ENCODE results near the gene RPGRIP1. TPM values are rescaled to one million over a fixed set of nuclear protein-coding genes. Genes with fewer than 3 reads are reported as not detected.
"Not testable (repeated sequence)": the region's sequence is repeated elsewhere in the genome, so short reads cannot be mapped to it uniquely, and the experiment has no call there.

RPGRIP1 gene
- total RNA-seq, 1 donor = under 0.01 TPM

DNA sequence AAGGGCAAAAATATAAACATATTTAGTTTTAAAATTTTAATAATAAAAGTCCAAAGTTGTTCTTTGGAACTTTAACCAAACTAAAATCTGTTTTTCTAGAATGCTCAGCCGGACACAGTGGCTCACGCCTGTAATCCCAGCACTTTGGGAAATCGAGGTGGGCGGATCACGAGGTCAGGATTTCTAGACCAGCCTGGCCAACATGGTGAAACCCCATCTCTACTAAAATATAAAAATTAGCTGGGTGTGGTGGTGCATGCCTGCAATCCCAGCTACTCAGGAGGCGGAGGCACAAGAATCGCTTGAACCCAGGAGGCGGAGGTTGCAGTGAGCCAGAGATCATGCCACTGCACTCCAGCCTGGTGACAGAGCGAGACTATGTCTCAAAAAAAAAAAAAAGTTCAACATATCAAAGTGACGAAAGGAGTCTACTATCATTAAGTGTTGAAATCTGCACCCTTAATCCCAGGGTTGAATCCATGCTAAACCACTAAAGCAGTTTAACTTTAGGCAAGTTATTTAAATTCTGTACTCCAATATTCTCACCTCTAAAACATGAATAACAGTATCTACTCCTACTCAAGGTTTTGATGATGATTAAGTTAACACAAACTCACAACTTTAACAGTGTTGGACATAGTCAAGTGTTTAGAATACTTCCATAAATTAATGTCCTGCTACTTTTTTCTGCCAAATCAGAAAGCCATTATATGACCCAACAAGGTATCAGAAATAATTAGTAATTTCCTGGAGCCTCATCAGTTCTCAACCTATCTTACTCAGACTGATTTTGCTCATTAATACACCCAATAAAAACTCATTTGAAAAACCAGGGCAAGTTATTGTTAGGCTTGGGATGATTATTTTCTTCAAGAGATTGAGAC, 21.6 kb upstream of the RPGRIP1 start:
- DNase-seq (ENCODE audit: low read depth in 2 of 3, low spot score in 2 of 3) = no peak

DNA sequence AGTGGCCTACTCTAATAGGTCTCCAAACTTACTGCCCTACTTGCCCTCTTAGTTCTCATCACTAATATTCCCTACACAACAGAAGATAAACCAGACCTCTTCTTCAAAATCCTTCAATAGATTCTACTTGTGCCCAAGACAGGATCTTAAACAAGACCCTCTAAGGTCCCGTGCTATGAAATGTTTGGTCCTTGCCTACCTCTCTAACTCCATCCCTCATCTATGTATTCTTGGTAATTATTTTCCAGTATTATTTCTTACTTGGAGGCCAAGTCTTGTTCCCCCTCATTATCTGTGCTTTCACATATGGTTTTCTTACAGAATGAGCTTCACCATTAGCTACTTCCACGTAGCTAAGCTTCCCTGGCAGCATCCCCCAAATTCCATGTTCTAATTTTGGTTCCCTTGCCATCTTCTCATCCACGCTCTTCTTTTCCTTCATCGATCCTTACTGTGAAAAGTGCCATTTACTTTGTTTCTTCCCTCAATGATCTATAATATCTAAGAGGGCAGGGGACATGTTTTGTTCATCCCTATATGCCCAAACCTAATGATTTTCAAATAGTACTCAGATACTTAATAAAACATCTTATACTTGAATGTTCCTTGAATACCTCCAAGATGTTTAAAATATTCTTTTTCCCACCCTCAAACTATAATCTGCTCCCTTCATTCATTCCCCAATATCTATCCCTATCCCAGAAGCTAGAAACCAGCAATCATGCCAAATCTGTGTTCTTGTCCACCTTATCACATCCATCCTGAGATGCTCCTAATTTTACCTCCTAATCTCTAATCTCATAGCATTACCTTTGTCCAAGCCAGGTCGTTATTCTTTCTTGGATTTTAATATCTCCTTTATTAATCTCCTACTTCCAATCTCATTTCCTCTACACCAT, 20.7 kb upstream of the RPGRIP1 start:
- DNase-seq (ENCODE audit: low read depth in 2 of 3, low spot score in 2 of 3) = no peak

DNA sequence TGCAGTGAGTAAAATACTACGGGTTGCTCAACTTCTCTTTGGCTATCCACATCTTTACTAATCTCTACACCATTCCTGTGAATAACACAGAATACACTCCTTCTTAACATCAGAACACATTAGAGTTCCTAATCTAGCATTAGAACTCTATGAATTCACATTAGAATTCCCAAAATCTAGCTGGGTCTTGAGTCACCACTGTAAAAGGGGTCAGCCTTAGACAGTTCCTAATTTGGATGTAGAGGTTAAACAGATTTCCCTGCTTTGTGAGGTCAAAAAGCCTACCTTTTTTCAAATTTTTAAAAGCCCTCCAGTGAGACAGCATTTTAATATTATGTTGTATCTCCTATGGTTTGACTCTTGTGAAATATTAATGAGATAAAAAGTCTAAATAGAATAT, 18.1 kb upstream of the RPGRIP1 start:
- no peak for DNase-seq (ENCODE audit: low read depth in 2 of 3, low spot score in 2 of 3)

DNA sequence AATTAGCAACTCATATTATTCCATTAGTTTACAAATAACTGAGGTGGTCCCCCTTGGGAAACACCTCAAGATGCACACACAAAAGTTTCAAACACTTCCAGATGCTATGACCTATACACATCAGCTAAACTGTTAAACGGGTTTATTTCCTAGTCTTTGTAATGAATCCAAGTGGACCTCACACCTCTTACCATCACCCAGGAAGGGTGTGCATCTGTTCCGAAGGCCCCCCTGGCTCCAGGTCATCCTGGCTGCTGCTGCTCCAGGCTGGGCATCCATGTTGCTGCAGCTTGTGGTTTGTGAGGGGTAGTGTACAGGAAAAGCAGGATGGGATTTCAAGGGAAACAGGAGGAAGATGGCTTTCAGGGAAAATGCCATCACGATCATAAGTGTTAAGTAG, 17.5 kb upstream of the RPGRIP1 start:
- no peak for DNase-seq (ENCODE audit: low read depth in 2 of 3, low spot score in 2 of 3)

DNA sequence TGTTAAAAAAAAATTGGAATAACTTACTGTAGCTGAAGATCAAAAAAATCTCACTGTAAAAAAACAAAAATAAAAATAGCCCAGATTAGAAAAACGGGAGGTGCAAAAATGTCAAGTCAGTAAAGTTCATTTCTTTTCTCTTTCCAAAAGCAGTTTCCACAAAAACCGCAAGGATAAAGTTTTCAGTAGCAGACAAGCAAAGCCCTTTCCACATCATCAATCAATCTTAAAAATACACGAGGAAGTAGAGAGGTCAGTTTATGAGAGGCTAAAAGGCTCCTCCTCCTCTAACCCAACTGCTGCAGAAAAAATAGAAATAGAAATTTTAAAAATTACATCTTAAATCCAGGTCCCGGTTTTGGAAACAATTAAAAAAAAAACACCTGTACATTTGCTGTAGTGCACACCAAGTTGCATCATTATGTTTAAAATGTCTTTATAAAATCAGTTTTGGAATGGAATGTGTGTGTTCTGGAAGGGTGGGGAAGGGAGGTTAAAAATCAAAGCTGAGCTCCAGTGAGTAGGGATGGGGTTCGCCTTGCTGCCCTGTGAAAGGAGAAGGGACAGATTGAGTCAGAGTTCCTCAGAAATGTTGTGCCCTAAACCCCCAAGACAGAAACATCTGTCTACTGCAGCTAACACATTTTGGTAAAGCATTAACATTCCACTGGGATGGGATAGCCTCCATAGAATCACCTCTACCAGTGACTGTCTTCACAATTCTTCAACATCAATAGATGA, 16.4 kb upstream of the RPGRIP1 start:
- DNase-seq (ENCODE audit: low read depth in 2 of 3, low spot score in 2 of 3) = peak in 2 of 3 donors; percentile 29 to 68

DNA sequence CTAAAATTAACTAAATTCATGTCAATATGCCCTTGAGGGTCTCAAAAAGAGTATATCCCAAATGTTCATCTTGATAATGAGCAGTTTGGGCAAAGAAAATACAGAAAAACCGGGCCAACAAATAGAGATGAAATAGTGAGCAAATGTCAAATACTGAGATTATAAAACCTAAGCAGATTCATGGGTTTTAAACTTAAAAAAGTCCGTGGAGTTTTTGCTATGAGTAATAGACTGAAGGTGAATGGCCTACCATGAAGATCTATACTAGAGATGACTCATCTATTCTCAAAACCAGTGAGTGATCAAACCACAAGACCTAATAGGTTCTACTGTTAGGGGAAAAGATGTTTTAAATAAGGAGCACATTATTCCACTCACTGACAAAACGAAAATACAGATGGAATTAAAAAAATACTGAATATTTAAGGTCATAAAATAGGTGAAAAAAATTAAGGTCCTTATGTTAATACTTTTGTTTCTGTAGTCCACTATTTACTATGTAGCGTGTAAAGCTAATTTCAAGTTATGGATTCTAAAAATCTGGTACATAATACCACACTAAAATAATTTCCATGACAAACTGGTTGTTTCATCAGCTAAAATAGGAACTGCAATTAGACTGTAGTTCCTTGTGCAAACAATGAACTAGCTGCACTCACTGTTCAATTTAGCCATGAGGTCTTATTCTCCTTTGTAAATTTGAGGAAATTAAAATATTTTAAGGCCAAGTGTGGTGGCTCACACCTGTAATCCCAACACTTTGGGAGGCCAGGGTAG, 15.7 kb upstream of the RPGRIP1 start:
- DNase-seq (ENCODE audit: low read depth in 2 of 3, low spot score in 2 of 3) = peak in 2 of 3 donors; percentile 30 to 31

DNA sequence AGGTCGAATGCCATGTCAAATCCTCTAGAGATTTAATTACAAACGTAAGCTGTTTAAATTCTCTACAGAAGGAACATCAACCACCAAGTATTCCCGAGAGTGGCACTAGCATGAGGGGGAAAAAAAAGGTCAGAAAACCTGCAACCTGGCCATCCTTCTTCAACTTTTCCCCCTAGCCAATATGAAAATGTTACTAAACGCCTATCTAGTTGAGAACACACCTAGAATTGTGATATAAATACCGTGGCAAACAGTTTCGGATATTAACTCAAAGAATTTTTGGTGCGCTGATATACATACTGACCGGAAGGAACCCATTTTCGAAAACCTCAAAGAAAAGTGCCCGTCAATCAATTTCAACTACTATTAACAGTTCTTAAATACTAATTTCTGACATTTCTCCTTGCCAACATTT, 12.4 kb upstream of the RPGRIP1 start:
- DNase-seq (ENCODE audit: low read depth in 2 of 3, low spot score in 2 of 3) = no peak

DNA sequence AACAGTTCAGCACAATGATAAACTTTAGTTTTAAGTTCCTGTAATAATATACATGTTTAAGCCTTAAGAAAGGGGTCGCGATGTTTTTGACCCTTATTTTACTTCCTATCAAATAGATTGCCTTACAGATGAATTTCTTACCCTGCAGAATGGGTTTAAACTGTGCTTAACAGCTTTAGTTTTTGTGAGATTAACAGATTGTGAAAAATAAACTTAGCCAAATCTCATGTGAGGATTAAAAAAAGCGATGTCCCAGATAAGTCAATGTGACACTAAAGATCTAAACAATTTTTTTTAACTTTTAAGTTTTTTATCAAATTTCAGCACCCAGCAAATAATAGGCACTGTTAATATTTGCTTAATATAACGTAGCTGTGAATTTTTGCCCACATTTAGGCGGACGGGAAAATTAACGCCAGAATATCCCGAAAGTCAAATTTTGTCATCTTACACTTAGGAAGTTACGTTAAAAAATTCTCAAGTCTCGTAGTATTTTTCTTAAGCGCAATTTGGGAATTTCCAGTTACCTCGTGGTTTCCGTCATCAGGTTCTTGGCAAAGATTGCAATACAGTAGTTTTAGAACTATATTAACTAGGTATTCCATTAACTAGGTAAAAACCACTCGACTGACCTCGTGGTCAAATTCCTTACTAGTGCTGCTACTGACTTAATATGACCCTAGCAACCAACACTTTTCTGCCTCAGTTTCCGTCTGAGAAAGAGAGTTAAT, 11.8 kb upstream of the RPGRIP1 start:
- no peak for DNase-seq (ENCODE audit: low read depth in 2 of 3, low spot score in 2 of 3)

DNA sequence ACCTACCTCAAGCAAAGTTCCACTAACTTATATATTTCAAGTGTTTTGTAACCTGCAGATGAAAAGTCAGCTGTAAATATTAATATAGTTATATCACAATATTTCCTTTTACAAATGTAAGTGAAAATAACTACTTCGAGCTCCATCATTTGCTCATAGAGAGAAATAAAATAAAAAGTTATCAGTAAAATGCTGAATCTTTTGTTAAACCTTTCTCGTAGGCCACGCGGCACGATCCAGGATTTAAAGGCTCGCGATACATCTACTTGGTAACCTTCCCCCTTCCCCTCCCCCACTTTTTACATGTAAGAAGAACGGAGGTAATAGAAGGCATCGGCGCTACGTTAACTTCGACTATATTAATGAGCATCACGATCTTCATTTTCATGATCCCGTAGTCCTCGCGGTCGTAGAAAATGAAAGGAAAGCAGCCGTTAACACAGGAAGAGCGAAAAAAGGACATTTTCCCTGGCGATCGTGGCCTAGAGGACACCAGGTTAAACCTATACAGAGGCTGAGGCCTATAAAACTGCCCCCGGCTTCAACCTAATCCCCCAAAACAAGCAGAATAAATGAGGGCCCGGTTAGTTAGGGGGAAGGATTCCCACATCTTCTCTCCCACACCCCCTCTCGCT, 11.1 kb upstream of the RPGRIP1 start:
- peak; percentile 22 to 67 (median 48) for DNase-seq (ENCODE audit: low read depth in 2 of 3, low spot score in 2 of 3)

DNA sequence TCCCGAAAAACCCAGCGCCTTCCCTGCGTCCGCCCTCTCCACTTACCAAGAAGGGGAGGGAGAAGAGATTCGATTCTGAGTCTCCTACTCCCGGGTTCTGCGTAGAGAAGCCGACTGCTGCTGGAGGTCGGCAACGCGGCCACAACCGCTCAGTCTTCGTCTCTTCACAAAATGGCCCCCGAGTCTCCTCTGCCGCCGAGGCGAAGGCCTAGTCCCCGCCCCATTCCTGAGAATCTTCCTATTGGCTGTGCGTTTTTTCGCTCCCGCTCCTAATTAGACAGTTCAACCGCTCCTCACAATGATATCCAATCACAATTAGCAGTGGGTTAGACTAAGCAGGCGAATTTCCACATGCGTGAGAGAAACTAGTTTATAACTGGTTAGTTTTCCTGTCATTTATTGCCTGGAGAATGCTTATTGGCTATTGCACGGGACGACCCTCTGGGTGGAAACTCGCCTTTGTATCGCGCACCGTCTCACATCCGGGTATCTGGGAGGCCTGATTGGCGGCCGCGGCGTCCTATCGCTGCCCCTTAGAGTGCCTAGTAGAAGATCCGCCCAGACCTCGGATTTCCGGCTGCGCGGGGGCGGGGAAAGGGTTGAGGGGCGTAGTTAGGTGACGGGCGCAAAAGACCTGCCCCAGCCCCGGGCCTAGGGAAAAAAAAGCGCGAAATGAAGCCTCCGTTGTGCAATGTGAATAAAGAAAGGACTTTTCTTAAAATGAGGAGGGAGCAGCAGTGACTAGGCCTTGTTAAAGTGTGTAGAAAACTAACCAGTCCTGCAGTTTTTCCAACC, 10.4 kb upstream of the RPGRIP1 start, which contains the start of gene HNRNPC:
HNRNPC (minus strand) TSS at position 191 of the 795 bp plus-strand sequence. CDS start 35,249 bp downstream, outside the sequence.
- DNase-seq (ENCODE audit: low read depth in 2 of 3, low spot score in 2 of 3) = peak; percentile 99 to 100 (median 100)

DNA sequence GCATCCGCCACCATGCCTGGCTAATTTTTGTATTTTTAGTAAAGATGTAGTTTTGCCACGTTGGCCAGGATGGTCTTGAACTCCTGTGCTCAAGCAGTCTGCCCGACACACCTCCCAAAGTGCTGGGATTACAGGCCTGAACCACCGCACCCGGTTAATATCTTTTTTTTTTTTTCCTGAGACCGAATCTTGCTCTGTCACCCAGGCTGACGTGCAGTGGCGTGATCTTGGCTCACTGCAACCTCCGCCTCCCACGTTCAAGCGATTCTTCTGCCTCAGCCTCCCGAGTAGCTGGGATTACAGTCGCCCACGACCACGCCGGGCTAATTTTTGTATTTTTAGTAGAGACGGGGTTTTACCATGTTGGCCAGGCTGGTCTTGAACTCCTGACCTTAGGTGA, 7.2 kb upstream of the RPGRIP1 start:
- not testable (repeated sequence) for DNase-seq (ENCODE audit: low read depth in 2 of 3, low spot score in 2 of 3)

DNA sequence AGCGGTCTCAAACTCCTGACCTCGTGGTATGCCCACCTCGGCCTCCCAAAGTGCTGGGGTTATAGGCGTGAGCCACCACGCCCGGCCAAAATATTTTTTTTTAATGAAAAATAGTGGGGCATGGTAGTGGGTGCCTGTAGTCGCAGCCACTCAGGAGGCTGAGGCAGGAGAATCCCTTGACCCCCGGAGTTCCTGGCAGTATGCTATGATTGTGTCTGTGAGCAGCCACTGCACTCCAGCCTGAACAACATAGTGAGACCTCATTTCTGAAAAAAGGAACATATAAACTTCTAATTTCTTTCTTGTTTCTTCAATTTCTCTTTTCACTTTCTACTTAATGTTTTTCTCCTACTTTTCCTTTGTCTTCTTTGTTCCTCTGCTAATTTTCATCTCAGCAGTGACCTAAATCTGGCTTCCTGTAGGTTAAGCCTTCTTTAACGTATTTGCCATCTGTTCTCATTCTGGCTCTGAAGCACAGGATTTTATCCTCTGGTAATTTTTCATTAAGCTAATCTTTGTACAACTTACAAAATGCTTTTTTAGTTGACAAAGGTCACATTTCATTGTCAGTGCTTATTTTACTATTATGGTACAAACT, 4.5 kb upstream of the RPGRIP1 start:
- no peak for DNase-seq (ENCODE audit: low read depth in 2 of 3, low spot score in 2 of 3)

DNA sequence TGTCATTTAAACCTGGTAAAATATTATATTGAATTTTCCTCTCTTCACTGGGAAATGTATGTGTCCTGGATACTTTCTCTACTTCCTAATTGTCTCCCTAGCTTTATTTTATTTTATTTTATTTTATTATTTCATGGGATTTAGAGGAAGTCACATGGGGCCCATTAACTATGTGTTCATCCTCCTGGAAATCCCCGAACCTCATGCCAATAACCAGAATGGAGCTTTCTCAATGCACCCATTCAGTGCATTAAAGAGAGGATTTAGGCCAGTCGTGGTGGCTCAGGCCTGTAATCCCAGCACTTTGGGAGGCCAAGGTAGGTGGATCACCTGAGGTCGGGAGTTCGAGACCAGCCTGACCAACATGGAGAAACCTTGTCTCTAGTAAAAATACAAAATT, 1.3 kb upstream of the RPGRIP1 start:
- DNase-seq (ENCODE audit: low read depth in 2 of 3, low spot score in 2 of 3) = no peak

DNA sequence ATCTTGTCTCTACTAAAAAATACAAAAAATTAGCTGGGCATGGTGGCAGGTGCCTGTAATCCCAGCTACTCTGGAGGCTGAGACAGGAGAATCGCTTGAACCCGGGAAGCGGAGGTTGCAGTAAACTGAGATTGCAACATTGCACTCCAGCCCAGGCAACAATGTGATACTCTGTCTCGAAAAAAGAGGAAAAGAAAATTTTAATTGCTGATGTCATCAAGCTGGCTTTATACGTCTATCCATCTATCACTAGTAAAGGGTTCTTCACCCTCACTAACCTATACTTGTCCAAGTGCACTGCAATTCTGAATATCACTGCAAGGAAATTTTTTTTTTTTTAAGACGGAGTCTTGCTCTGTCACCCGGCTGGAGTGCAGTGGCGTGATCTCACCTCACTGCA, 2.0 kb downstream of the RPGRIP1 start:
- not testable (repeated sequence) for DNase-seq (ENCODE audit: low read depth in 2 of 3, low spot score in 2 of 3)

DNA sequence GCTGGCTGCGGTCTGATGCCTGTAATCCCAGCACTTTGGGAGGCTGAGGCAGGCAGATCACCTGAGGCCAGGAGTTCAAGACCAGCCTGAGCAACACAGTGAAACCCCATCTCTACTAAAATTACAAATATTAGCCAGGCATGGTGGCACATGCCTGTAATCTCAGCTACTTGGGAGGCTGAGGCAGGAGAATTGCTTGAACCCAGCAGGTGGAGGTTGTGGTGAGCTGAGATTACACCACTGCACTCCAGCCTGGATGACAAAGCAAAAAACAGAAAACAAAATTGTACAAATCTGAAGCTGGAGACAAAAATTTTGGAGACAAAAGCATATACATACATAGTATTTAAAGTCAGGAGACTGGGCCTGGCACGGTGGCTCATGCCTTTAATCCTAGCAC, 6.6 kb downstream of the RPGRIP1 start:
- not testable (repeated sequence) for DNase-seq (ENCODE audit: low read depth in 2 of 3, low spot score in 2 of 3)

DNA sequence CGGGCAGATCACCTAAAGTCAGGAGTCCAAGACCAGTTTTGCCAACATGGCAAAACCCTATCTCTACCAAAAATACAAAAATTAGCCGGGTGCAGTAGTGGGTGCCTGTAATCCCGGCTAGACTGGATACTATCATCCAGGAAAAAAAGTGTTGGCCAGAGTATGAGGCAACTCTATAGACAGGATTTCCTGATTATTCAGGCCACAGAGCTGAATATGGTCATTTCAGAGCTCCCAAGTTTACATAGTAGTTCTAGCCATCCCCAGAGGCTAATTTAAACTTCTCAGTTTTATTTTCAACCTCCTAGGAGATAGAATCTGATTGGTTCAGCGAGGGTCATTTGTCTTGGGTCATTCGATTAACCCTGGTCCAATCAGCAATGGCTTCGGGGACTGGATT, 7.3 kb downstream of the RPGRIP1 start:
- no peak for DNase-seq (ENCODE audit: low read depth in 2 of 3, low spot score in 2 of 3)

DNA sequence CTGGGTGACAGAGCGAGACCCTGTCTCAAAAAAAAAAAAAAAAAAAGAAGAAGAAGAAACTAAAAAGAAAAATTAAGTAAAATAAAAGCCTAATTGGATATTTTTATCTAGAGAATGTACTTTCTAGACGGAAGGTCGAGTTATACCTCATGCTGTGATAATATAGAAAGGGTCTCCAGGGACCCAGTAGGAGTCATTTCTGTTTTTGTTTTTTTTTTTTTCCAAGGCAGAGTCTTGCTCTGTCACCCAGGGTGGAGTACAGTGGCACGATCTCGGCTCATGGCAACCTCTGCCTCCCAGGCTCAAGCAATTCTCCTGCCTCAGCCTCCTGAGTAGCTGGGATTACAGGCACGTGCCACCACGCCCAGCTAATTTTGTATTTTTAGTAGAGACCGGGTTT, 14.1 kb downstream of the RPGRIP1 start:
- DNase-seq (ENCODE audit: low read depth in 2 of 3, low spot score in 2 of 3) = not testable (repeated sequence)

DNA sequence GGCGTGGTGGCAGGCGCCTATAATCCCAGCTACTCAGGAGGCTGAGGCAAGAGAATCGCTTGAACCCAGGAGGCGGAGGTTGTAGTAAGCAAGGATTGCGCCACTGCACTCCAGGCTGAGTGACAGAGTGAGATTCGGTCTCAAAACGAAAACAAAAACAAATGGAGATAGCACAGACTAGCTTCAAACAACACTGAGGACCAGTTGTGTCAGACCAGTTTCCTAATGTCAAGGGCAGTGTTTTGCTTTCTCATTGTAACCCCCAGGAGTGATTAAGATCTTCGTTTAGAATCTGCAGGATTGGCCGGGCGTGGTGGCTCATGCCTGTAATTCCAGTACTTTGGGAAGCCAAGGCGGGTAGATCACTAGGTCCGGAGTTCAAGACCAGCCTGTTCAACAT, 18.5 kb downstream of the RPGRIP1 start:
- no peak for DNase-seq (ENCODE audit: low read depth in 2 of 3, low spot score in 2 of 3)
